ENCODE measurements around the gene GLMP. TPM values are rescaled to one million over a fixed set of nuclear protein-coding genes. Genes with fewer than 3 reads are reported as not detected.

Gene GLMP
- total RNA-seq, 1 experiment from 2014 or later, result 50.5 TPM

DNA sequence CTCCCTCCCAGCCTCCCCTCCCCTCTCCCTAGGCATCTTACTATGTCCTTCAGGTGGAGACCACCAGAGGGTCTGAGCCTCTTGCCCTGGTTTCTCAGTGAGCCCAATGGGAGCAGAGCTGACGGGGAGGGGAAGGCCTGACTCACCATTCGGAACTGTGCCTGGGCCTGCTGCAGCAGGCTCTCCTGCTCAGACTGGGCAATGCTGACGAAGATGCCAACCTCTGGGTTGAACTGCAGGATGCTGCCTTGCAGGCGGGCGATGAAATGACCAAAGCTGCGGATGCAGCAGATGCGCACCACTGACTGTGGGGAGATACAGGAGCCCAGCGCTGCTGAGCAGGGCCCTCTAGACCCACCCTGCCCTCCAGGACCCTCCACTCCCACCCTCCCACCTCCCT, 36.6 kb downstream of the GLMP start:
- no peak for DNase-seq (ENCODE audit: extremely low read depth, low read depth)

DNA sequence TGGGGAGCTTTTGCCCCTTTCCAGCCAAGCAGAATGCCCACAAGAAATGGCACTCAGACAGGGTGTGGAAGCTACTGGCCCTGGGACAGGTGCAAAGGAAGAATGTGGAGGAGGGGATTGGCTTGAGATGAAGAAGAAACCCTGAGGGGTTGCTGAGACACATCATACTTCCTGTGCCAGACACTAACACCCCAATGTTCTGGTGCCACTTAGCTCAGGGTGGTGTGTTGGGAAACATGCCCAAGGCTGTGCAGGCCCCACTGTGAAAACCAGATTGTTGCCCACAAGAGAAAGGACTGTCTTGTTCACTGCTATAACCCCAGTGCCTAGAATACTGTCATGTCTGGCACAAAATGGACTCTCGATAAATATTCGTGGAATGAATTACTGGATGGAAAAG, 37.8 kb downstream of the GLMP start:
- DNase-seq (ENCODE audit: extremely low read depth, low read depth), result no peak

DNA sequence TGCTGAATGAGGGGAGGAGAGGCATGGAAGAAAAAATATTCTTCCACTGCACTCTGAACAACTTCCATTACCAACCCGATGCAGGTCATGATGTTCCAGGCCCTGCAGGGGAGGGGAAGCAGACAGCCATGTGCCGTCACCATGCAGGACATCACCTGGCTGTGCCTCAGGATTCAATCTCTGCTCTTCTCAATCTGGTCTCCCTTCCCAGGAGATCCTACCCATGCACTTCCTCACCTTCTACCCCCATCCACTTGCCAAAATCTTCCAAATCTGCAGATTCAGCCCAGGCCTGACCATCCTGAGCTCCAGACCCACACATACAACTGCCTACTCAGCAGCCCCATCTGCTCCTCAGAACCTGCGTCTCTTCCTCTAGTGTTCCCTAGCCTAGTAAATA, 41.8 kb downstream of the GLMP start:
- no peak for DNase-seq (ENCODE audit: extremely low read depth, low read depth)

DNA sequence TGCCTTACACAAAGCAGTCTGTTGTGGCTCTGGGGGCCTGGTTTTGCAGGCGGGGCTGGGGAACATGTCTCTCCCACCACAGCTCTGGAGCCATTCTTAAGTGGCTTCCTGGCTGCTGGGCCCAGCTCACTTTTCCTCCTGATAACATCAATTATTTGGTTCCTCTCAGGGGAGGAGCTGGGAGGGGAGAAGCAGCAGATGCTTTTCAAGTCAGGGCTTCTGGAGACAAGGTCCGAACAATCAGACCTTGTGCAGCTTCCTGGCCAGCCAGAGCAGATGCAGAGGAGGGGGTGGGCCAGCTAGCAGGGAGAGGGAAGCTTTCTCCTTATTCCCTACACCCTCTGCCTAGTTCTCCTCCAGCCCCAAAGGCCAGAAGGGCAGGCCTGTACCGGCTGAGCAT, 44.0 kb downstream of the GLMP start:
- no peak for DNase-seq (ENCODE audit: extremely low read depth, low read depth)

DNA sequence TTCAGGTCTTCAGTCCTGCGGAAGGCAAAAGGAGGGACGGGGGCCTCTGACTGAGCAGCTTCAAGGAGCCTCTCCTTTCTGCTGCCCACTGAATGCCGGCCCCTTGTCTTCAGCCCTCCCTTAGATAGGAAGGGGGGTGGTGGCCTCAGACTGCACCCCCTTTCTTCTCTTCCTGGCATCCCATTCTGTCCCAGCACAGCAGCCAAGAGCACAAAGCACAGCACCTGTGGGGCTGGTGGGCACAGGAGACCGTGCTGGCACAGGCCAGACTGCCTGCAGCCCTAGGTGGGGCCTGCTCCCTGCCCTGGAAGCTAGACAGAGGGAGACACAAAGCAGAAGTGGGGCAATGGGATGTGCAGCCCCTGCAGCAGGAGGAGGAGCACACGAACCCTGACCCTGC, 45.9 kb downstream of the GLMP start:
- DNase-seq (ENCODE audit: extremely low read depth, low read depth), result no peak

DNA sequence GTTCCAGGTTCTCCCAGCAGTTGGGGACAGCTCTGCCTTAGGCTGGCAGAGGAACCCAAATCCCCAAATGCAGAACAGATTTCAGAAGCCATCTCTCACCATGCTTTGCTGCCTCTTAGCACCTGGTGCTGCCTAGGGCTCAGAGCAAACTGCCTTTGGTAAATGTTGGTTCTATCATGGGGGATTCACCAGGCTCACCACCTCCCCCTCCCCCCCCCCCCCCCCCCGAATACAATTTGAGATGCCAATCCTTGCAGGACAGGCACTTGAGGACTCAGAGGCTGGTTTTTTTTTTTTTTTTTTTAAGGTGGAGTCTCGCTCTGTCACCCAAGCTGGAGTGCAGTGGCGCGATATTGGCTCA, 47.2 kb downstream of the GLMP start:
- DNase-seq (ENCODE audit: extremely low read depth, low read depth), result no peak

DNA sequence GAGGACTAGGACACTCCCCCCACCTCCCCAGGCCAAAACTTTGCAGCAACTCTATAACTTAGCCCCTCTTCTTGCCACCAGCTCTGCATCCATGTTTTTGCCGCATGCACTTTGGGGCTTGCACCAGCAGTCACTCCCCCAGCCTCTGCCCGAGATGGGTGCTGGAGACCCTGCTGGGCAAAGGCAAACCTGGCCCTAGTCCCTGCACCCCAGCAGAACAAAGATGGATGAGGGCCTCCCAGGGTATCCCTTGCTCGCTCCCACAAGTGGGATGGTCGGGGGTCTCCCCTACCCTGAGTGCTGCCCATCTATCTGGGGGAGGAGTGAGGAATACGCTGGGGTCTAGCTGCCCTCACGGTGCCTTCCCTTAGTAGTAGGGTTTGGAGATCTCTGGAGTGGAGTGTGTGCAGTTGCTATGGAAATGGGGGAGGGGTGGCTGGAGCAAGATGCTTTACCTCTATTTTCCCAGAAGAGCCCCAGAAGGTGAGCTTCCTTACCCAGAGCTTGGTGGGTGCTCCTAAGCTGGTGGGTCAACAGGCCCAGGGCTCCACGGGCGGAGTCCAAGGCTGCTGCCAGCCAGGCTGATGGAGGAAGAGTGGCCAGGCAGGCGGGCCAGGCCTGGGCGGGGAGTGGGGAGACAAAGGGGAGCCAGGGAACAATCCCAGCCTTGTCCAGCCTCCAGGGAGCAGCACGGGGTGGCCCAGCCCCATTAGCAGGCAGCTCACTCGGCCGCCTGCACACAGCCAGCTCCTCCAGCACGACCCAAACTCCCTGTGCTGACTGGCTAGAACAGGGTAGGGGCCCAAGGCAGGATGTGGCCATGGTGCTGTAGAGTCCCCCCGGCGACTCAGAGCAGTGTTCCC, 47.8 kb downstream of the GLMP start, which contains the start of gene PAQR6:
Gene PAQR6 (minus strand): TSS at position 597 of the 863 bp plus-strand sequence. CDS start 1,325 bp downstream, outside the sequence.
- DNase-seq (ENCODE audit: extremely low read depth, low read depth), result no peak

DNA sequence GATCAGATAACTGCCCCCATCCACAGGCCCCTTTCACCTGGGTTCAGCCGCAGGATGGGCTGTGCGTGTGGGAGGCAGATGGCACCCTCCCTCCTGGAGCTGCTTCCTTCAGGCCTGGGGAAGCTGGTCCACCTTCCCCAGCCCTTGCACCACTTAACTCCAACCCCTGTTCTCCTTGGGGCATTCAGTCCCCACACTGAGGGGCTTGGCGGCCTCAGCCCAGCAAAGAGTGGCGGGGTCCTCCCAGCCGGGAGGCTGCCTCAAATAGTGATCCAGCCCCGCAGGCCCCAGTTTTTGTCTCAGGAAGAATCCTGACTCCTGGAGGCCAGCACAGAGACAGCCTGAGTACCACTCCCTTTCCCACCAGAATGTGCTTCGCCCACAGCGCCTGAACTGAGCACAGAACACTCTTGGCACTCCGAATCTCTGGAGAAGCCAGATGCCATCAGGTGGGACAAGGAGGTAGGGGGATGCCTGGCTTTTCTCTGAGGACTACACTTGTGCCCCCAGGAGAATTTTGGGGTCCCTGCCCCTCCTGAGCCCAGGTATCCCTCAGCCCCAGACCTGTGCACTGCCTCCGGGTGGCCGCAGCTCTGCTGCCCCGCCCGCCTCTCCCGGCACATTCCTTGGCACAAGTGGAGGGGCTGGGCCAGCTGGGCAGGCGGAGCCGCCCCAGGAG, 48.6 kb downstream of the GLMP start:
- no peak for DNase-seq (ENCODE audit: extremely low read depth, low read depth)

DNA sequence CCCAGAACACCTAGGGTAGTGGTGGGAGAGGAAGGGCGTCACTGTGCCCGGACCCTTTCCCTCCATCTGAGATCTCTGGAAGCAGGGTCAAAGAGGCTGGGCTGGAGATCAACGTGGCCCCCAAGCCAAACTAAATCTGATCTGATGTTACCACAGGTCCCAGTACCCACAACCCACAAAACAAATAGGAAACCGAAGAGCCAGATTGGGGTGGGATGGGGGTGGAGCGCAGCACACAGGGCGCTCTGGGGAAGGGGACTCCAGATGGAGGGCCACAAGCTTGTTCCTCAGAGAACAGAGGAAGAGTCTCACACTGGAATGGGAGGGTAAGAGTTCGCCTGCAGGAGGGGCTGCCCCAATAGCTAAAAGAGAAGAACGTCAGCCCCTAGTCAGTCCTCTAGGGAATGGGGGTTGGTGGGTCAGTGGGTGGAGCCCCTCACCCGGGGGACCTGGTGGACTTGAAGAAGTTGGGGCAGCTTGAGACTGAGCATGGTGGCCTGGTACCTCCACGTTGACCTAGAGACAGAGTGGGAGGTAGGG, 49.2 kb downstream of the GLMP start:
- no peak for DNase-seq (ENCODE audit: extremely low read depth, low read depth)

DNA sequence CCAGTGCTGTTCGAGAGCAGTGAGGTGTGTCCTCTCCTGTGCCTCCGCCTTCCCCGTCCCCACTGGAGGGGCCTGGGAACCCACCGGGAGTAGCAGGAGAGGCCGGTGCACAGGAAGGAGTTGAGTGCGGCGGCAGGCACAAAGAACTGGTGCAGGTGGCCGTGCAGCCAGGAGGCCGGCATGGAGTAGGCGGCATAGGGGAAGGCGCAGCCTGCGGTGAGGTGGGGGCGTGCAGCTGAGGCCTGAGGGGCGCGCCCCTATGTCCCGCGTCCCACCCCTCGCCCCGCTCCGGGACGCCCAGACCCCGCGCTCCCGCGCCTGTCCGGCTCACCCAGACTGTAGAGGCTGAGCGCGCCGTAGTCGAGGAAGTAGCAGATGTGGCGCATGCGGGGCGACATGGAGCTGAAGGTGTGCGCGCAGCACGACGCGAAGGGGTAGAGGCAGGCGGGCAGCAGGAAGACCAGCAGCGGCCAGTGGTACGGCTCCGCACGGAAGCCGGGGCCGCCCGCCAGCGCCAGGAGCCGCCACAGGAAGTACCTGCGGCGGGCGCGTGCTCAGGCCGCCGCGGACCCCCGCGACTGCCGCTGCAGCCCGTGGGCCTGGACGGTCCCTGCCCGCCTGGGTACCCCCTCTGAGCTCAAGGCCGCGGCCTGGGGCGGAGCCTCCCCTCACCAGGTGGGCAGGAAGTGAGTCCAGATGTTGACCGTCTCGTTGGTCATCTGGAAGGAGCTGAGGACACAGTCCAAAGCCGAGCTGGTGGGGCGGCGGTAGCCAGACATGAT, 49.8 kb downstream of the GLMP start:
- no peak for DNase-seq (ENCODE audit: extremely low read depth, low read depth)

DNA sequence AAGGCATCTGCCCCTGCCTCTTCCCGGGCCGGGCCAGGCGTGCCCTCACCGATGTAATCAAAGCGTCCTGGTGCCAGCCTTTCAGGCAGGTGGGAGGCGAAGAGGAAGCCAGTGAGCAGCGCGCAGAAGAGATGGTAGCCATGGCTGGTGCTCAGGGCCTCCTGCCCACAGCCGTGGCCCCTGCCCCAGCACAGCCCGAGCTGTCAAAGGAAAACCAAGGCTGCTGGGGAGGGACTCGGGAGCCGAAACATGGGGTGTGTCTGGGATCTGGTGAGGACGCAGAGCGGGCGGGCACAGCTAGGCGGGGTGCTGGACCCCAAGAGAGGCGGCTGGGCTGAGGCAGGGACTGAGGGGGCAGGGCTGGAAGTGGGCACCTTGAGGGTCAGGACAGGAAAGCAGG, 50.8 kb downstream of the GLMP start:
- no peak for DNase-seq (ENCODE audit: extremely low read depth, low read depth)

DNA sequence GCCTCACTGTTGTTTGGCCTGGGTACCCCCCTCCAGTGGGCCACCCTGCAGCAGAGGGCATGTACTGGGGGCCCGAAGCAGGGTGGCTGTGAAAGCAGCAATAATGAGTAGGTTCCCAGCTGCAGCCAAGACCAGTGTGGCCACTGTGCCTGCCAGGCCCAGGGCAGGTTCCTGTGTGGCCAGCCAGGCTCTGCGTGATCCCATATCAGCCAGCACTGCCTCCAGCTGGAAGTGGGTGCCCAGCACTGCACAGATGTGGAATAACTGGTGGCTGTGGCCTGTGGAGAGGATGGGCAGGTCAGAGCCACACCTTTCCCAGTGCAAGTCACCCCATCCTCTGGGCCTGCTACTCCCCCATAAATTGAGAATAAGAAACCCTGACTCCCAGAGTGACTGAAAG, 51.4 kb downstream of the GLMP start:
- no peak for DNase-seq (ENCODE audit: extremely low read depth, low read depth)

DNA sequence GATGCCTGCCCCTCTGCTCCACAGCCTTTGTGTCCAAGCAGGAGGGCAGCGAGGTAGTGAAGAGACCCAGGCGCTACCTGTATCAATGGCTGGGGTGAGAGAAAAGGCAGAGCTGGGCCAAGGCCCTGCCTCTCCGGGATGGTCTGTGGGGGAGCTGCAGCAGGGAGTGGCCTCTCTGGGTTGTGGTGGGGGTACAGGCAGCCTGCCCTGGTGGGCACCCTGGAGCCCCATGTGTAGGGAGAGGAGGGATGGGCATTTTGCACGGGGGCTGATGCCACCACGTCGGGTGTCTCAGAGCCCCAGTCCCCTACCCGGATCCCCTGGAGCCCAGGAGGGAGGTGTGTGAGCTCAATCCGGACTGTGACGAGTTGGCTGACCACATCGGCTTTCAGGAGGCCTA, 52.7 kb downstream of the GLMP start:
- no peak for DNase-seq (ENCODE audit: extremely low read depth, low read depth)

Other genes with a start within 250 kb of the GLMP start
- 44.6 and 45.5 TPM in 2 replicates for gene UBQLN4, start 241.9 kb downstream of the GLMP start, total RNA-seq (2014; rRNA removed; shearing (Covaris generic))
- gene LAMTOR2, start 240.9 kb downstream of the GLMP start, total RNA-seq (2014; rRNA removed; shearing (Covaris generic)), result 93.6 and 97.6 TPM in 2 replicates
- gene RAB25, start 234.5 kb downstream of the GLMP start, total RNA-seq (2014; rRNA removed; shearing (Covaris generic)), result not detected in 2 replicates
- 2.8 and 3.0 TPM in 2 replicates for gene MEX3A, start 213.2 kb downstream of the GLMP start, total RNA-seq (2014; rRNA removed; shearing (Covaris generic))
- 315 and 336 TPM in 2 replicates for gene LMNA, start 181.0 kb downstream of the GLMP start, total RNA-seq (2014; rRNA removed; shearing (Covaris generic))
- 0.10 and 0.29 TPM in 2 replicates for gene SEMA4A, start 142.1 kb downstream of the GLMP start, total RNA-seq (2014; rRNA removed; shearing (Covaris generic))
- 18.4 and 19.1 TPM in 2 replicates for gene SLC25A44, start 101.6 kb downstream of the GLMP start, total RNA-seq (2014; rRNA removed; shearing (Covaris generic))
- 47.5 and 59.2 TPM in 2 replicates for gene PMF1, start 82.7 kb downstream of the GLMP start, total RNA-seq (2014; rRNA removed; shearing (Covaris generic))
- 0.50 TPM in 1 of 2 replicates, not detected in the other for gene BGLAP, start 53.5 kb downstream of the GLMP start, total RNA-seq (2014; rRNA removed; shearing (Covaris generic))
- gene PAQR6, start 47.6 kb downstream of the GLMP start, total RNA-seq (2014; rRNA removed; shearing (Covaris generic)), result 1.4 and 2.5 TPM in 2 replicates
- 74.7 and 79.8 TPM in 2 replicates for gene SMG5, start 12.9 kb downstream of the GLMP start, total RNA-seq (2014; rRNA removed; shearing (Covaris generic))
- 11.3 and 13.3 TPM in 2 replicates for gene TMEM79, start 11.4 kb downstream of the GLMP start, total RNA-seq (2014; rRNA removed; shearing (Covaris generic))
- not detected in 2 replicates for gene VHLL, start 3.6 kb upstream of the GLMP start, total RNA-seq (2014; rRNA removed; shearing (Covaris generic))
- 507 and 571 TPM in 2 replicates for gene CCT3, start 42.6 kb upstream of the GLMP start, total RNA-seq (2014; rRNA removed; shearing (Covaris generic))
- 0.67 and 1.4 TPM in 2 replicates for gene TSACC, start 42.8 kb upstream of the GLMP start, total RNA-seq (2014; rRNA removed; shearing (Covaris generic))
- not detected in 2 replicates for gene RHBG, start 73.5 kb upstream of the GLMP start, total RNA-seq (2014; rRNA removed; shearing (Covaris generic))
- gene MEF2D, start 205.1 kb upstream of the GLMP start, total RNA-seq (2014; rRNA removed; shearing (Covaris generic)), result 23.8 and 26.3 TPM in 2 replicates